MG63 (cell line): ENCODE results near the gene DLST. TPM values are rescaled to one million over a fixed set of nuclear protein-coding genes. Genes with fewer than 3 reads are reported as not detected.

ENCODE experiments used
- DNase-seq: peaks from one replicate; pipeline ENCODE4 v3.0.0-alpha.2; 2020
- H3K27me3 ChIP-seq: fragments of 250-450 bp; sonication (Bioruptor Pico); 2 replicates; pipeline ENCODE4 v1.5.1; 2020; ENCODE audit warnings: mild to moderate bottlenecking, moderate library complexity
- H3K36me3 ChIP-seq: fragments of 250-450 bp; sonication (Bioruptor Pico); 2 replicates; pipeline ENCODE4 v1.5.1; 2020; ENCODE audit warnings: mild to moderate bottlenecking, moderate library complexity
- H3K4me3 ChIP-seq: fragments of 250-450 bp; sonication (Bioruptor Pico); 2 replicates; pipeline ENCODE4 v1.5.1; 2020; ENCODE audit warnings: mild to moderate bottlenecking, moderate library complexity
- H3K9me3 ChIP-seq: fragments of 250-450 bp; sonication (Bioruptor Pico); 2 replicates; pipeline ENCODE4 v1.5.1; 2020; ENCODE audit warnings: mild to moderate bottlenecking, moderate library complexity
- total RNA-seq: library from RNA; depleted of rRNA; stranded (reverse); fragments of >200 nt; shearing (Covaris generic); gene quantifications from 2 replicates; pipeline ENCODE4 v1.2.3, GENCODE V29; 2014; ENCODE audit warnings: low replicate concordance

Gene DLST
- total RNA-seq, 1 experiment from 2014 or later, result 52.6 TPM

- peak overlapping the region; percentile 73 for H3K4me3 ChIP-seq
- H3K27me3 ChIP-seq, result no peaks in the 10 kb centered on the region
- H3K36me3 ChIP-seq, result peaks cover 8% of the 10 kb centered on the region; the same call in 1 of the 2 replicates
- peak; percentile 39 for DNase-seq
- H3K9me3 ChIP-seq, result no peaks in the 10 kb centered on the region
These were observed 596 bp downstream of the DLST start for GRCh38 chr14:74882103-74882920.

GRCh38 chr14:74886001-74886400 is 4.3 kb downstream of the DLST start:
- DNase-seq, result no peak
- no peaks in the 10 kb centered on the region for H3K9me3 ChIP-seq
- H3K36me3 ChIP-seq, result peaks cover 23% of the 10 kb centered on the region
- no peaks in the 10 kb centered on the region for H3K27me3 ChIP-seq
- H3K4me3 ChIP-seq, result no peak overlapping the region

- Histone ChIP-seq H3K36me3 (peaks cover 42% of the 10 kb centered on the region), H3K27me3 (no peaks in the 10 kb centered on the region), H3K4me3 (no peak overlapping the region), H3K9me3 (no peaks in the 10 kb centered on the region)
- DNase-seq, result no peak
These were observed 6.7 kb downstream of the DLST start for GRCh38 chr14:74888164-74889158.

- no peak for DNase-seq
- Histone ChIP-seq H3K9me3 (no peaks in the 10 kb centered on the region), H3K4me3 (no peak overlapping the region), H3K27me3 (no peaks in the 10 kb centered on the region), H3K36me3 (peaks cover 52% of the 10 kb centered on the region)
These were observed 8.5 kb downstream of the DLST start for GRCh38 chr14:74890262-74890661.

- Histone ChIP-seq H3K36me3 (peaks cover 57% of the 10 kb centered on the region), H3K27me3 (no peaks in the 10 kb centered on the region), H3K4me3 (no peak overlapping the region), H3K9me3 (no peaks in the 10 kb centered on the region)
- peak; percentile 15 for DNase-seq
These were observed 10.2 kb downstream of the DLST start for GRCh38 chr14:74891870-74892269.

- DNase-seq, result no peak
- peaks cover 60% of the 10 kb centered on the region for H3K36me3 ChIP-seq
These were observed 11.0 kb downstream of the DLST start for GRCh38 chr14:74892745-74893144.

GRCh38 chr14:74893614-74894091 is 11.9 kb downstream of the DLST start:
- Histone ChIP-seq H3K27me3 (no peaks in the 10 kb centered on the region), H3K36me3 (peaks cover 58% of the 10 kb centered on the region), H3K4me3 (no peak overlapping the region), H3K9me3 (no peaks in the 10 kb centered on the region)
- no peak for DNase-seq

More at GRCh38 chr14:74892745-74893144, 11.0 kb downstream of the DLST start:
- H3K4me3 ChIP-seq, result no peak overlapping the region
- H3K27me3 ChIP-seq, result no peaks in the 10 kb centered on the region
- no peaks in the 10 kb centered on the region for H3K9me3 ChIP-seq

- Histone ChIP-seq H3K9me3 (no peaks in the 10 kb centered on the region), H3K27me3 (no peaks in the 10 kb centered on the region), H3K36me3 (peaks cover 59% of the 10 kb centered on the region), H3K4me3 (no peak overlapping the region)
- no peak for DNase-seq
These were observed 14.7 kb downstream of the DLST start for GRCh38 chr14:74896400-74896799.

- H3K4me3 ChIP-seq, result no peak overlapping the region
- H3K36me3 ChIP-seq, result peaks cover 50% of the 10 kb centered on the region
- H3K27me3 ChIP-seq, result no peaks in the 10 kb centered on the region
- DNase-seq, result no peak
- no peaks in the 10 kb centered on the region for H3K9me3 ChIP-seq
These were observed 15.9 kb downstream of the DLST start for GRCh38 chr14:74897642-74898041.

GRCh38 chr14:74898083-74898482 is 16.4 kb downstream of the DLST start:
- Histone ChIP-seq H3K27me3 (no peaks in the 10 kb centered on the region), H3K36me3 (peaks cover 46% of the 10 kb centered on the region), H3K9me3 (no peaks in the 10 kb centered on the region), H3K4me3 (no peak overlapping the region)
- no peak for DNase-seq

GRCh38 chr14:74898694-74899093 is 17.0 kb downstream of the DLST start:
- no peak for DNase-seq
- H3K27me3 ChIP-seq, result no peaks in the 10 kb centered on the region
- no peak overlapping the region for H3K4me3 ChIP-seq
- H3K36me3 ChIP-seq, result peaks cover 43% of the 10 kb centered on the region
- no peaks in the 10 kb centered on the region for H3K9me3 ChIP-seq

GRCh38 chr14:74902941-74903705 is 21.4 kb downstream of the DLST start:
- no peaks in the 10 kb centered on the region for H3K27me3 ChIP-seq
- H3K9me3 ChIP-seq, result no peaks in the 10 kb centered on the region
- peaks cover 20% of the 10 kb centered on the region for H3K36me3 ChIP-seq
- DNase-seq, result no peak
- H3K4me3 ChIP-seq, result no peak overlapping the region

GRCh38 chr14:74904635-74905503 is 23.2 kb downstream of the DLST start:
- DNase-seq, result no peak
- Histone ChIP-seq H3K27me3 (no peaks in the 10 kb centered on the region), H3K36me3 (peaks cover 13% of the 10 kb centered on the region), H3K9me3 (no peaks in the 10 kb centered on the region), H3K4me3 (no peak overlapping the region)

GRCh38 chr14:74905595-74906142 is 24.0 kb downstream of the DLST start:
- Histone ChIP-seq H3K36me3 (peaks cover 5% of the 10 kb centered on the region), H3K27me3 (no peaks in the 10 kb centered on the region), H3K4me3 (no peak overlapping the region), H3K9me3 (no peaks in the 10 kb centered on the region)
- DNase-seq, result peak; percentile 35

GRCh38 chr14:74906925-74907521 is 25.3 kb downstream of the DLST start:
- no peaks in the 10 kb centered on the region for H3K27me3 ChIP-seq
- H3K36me3 ChIP-seq, result peaks cover 3% of the 10 kb centered on the region; the same call in 1 of the 2 replicates
- no peaks in the 10 kb centered on the region for H3K9me3 ChIP-seq
- no peak for DNase-seq
- no peak overlapping the region for H3K4me3 ChIP-seq
